HUES64 (cell line): Measurements from ENCODE around the gene B9D2.

Source experiments
- H3K27ac ChIP-seq: 2 replicates; pipeline ENCODE4 v1.7.0; 2013; ENCODE audit warnings: low read depth, low read length, inconsistent platforms
- H3K27me3 ChIP-seq: 2 replicates; pipeline ENCODE4 v1.6.1; 2013; ENCODE audit warnings: mild to moderate bottlenecking, low read length; ENCODE audit not compliant: insufficient read depth
- H3K36me3 ChIP-seq: 2 replicates; pipeline ENCODE4 v1.6.1; 2013; ENCODE audit warnings: mild to moderate bottlenecking, low read length; ENCODE audit not compliant: insufficient read depth
- H3K4me1 ChIP-seq: 2 replicates; pipeline ENCODE4 v1.6.1; 2013; ENCODE audit warnings: mild to moderate bottlenecking, low read length, moderate library complexity; ENCODE audit not compliant: insufficient read depth
- H3K4me3 ChIP-seq: 2 replicates; pipeline ENCODE4 v1.5.1; 2013; ENCODE audit warnings: mild to moderate bottlenecking, low read length, moderate library complexity
- H3K9ac ChIP-seq: 2 replicates; pipeline ENCODE4 v1.6.1; 2013; ENCODE audit warnings: mild to moderate bottlenecking, low read depth, low read length
- H3K9me3 ChIP-seq: 2 replicates; pipeline ENCODE4 v1.6.1; 2013; ENCODE audit warnings: low read depth, low read length; ENCODE audit not compliant: insufficient read depth
- WGBS: fragments of 150-250, 120-280 bp; methylation state at CpG from one replicate; pipeline ENCODE4 v1.1.7; 2013; ENCODE audit warnings: missing lambda C conversion rate; 5-methylcytosine and 5-hydroxymethylcytosine counted together

The B9D2 gene

DNA sequence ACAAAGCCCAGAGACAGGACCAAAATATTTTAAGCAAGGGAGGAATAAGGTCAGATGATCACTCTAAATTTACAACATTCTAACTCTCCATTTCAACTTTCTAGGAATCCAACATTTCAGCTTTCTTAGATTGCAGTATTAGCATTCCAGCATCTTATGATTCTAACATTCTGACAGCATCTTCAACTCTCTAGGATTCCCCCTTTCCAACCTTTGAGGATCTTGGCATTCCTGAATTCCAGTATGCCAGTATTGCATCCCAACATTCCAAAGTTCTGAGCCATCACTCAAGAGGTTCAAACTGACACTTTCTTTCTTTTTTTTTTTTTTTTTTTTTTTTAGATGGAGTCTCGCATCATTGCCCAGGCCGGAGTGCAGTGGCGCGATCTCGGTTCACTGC, 24.0 kb downstream of the B9D2 start:
- Histone ChIP-seq H3K27me3 (no peaks in the 10 kb centered on the region), H3K4me1 (no peaks in the 10 kb centered on the region), H3K9ac (no peak overlapping the region), H3K27ac (no peak overlapping the region), H3K36me3 (peaks cover 10% of the 10 kb centered on the region; the same call in 1 of the 2 replicates), H3K4me3 (no peak overlapping the region), H3K9me3 (no peaks in the 10 kb centered on the region)
- 83% methylated on average over 5 of the region's 5 CpGs for WGBS

DNA sequence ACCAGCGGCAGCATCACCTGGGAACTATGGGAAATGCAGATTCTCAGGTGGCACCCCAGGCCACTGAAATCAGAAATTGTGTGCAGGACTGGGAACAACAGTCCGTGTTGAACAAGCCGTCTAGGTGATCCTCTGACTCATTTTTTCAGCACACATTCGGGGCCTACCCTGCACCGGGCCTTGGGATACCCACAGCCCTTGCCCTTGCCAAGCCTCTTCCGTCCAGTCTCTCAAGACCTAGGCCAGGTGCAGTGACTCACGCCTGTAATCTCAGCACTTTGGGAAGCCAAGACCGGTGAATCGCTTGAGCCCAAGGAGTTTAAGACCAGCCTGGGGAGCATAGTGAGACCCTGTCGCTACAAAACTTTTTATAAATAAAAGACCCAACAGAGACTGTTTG, 28.5 kb downstream of the B9D2 start:
- Histone ChIP-seq H3K27me3 (no peaks in the 10 kb centered on the region), H3K4me1 (no peaks in the 10 kb centered on the region), H3K4me3 (no peak overlapping the region), H3K27ac (no peak overlapping the region), H3K36me3 (peaks cover 3% of the 10 kb centered on the region; the same call in 1 of the 2 replicates), H3K9me3 (no peaks in the 10 kb centered on the region), H3K9ac (no peak overlapping the region)
- 93% methylated on average over 10 of the region's 10 CpGs for WGBS

DNA sequence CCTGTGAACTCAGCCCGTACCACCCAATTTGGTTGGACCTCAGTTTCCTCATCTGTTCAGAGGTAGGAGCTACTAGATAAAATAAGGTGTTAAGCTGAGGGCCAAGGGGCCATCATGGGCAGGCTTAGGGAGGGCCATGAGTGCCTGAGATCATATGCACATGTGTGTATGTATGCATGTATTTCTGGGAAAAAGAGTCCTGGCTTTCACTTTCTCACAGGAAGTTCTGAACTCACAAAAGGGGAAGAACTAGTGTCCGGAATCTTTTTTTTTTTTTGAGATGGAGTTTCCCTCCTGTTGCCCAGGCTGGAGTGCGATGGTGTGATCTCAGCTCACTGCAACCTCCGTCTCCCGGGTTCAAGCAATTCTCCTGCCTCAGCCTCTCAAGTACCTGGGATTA, 29.2 kb downstream of the B9D2 start:
- H3K4me3 ChIP-seq = no peak overlapping the region
- H3K4me1 ChIP-seq = no peaks in the 10 kb centered on the region
- no peaks in the 10 kb centered on the region for H3K27me3 ChIP-seq
- peaks cover 2% of the 10 kb centered on the region; the same call in 1 of the 2 replicates for H3K36me3 ChIP-seq
- H3K9me3 ChIP-seq = no peaks in the 10 kb centered on the region
- no peak overlapping the region for H3K27ac ChIP-seq
- no peak overlapping the region for H3K9ac ChIP-seq
- 91% methylated on average over 5 of the region's 5 CpGs for WGBS

DNA sequence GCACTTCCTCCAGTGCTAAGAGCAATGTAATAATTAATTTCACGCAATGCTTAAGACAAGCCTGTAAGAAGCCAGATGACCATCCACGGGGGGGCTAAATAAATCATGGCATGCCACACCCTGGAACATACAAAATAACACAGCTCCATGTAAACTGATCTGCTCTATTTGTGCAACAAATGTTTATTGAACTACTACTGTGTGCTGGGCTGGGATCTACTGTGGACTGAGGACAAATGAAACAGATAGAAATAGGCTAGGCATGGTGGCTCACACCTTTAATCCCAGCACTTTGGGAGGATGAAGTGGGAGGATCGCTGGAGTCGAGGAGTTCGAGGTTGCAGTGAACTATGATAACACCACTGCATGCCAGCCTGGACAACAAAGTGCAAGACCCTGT, 31.5 kb downstream of the B9D2 start:
- Histone ChIP-seq H3K9ac (no peak overlapping the region), H3K36me3 (peaks cover 2% of the 10 kb centered on the region; the same call in 1 of the 2 replicates), H3K27me3 (no peaks in the 10 kb centered on the region), H3K9me3 (no peaks in the 10 kb centered on the region), H3K27ac (no peak overlapping the region), H3K4me3 (no peak overlapping the region), H3K4me1 (peaks cover 9% of the 10 kb centered on the region; the same call in 1 of the 2 replicates)
- over 99% methylated on average over 5 of the region's 5 CpGs for WGBS

DNA sequence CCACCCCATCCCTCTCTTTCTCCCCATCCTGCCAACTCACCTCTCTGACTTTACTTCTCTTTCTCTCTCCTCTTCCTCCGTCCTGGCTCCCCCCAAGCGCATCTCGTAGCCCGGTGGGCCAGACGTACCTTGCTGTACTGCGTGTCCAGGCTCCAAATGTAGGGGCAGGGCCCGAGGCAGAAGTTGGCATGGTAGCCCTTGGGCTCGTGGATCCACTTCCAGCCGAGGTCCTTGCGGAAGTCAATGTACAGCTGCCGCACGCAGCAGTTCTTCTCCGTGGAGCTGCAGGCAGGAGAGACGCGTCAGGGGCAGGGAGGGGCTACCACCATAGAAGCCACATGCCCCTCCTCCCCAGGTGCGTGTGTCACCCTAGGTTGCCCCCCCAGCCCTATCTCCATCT, 31.9 kb downstream of the B9D2 start:
- 91% methylated on average over 16 of the region's 16 CpGs for WGBS
- no peak overlapping the region for H3K27ac ChIP-seq

DNA sequence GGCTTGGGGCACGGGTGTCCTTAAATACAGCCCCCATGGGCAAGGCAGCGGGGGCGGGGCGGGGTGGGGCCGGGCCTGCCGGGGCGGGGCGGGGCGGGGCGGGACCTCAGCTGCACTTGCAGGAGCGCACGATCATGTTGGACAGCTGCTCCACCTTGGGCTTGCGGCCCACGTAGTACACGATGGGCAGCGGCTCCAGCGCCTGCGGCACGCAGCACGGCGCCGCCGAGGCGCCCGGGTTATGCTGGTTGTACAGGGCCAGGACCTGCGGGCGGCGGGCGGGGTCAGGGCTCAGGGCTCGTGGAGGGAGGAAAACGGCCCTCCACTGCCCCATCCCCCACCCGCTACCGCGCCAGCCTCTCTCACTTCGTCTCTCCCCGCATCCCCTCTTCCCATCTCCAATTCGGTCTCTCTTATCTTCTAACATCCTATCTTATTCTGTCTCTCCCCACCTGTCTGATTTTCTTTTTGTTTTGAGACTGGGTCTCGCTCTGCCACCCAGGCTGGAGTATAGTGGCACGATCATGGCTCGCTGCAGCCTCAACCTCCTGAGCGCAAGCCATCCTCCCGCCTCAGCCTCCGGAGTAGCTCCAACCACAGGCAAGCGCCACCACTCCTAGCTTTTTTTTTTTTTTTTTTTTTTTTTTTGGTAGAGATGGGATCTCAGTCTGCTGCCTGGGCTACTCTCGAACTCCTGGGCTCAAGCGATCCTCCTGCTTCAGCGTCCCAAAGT, 32.8 kb downstream of the B9D2 start:
- Histone ChIP-seq H3K27me3 (no peaks in the 10 kb centered on the region), H3K9ac (no peak overlapping the region), H3K36me3 (peaks cover 2% of the 10 kb centered on the region; the same call in 1 of the 2 replicates), H3K4me1 (peaks cover 17% of the 10 kb centered on the region), H3K9me3 (no peaks in the 10 kb centered on the region), H3K4me3 (peak overlapping the region; percentile 36), H3K27ac (no peak overlapping the region)
- whole genome bisulfite sequencing = 87% methylated on average over 46 of the region's 47 CpGs

More for the DNA sequence above, 31.9 kb downstream of the B9D2 start:
- no peaks in the 10 kb centered on the region for H3K27me3 ChIP-seq
- no peaks in the 10 kb centered on the region for H3K9me3 ChIP-seq
- H3K36me3 ChIP-seq = peaks cover 2% of the 10 kb centered on the region; the same call in 1 of the 2 replicates
- H3K4me1 ChIP-seq = peaks cover 13% of the 10 kb centered on the region
- H3K9ac ChIP-seq = no peak overlapping the region
- H3K4me3 ChIP-seq = no peak overlapping the region

DNA sequence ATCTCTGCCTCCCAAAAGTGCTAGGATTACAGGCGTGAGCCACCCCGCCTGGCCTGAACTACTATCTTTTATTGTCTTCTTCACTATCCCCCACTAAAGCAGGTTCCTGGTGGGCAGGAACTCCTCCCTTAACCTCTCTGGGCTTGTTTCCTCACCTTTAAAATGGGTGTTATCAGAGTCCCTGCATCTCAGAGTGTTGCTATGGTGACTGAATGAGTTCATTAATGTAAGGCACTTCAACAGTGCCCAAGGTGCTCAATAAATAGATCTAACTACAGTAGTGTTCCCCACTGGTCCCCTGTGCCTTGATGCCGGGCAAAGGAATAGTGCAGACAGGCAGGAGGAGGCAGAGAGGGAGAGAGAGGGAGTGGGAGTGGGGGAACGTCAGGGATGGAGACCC, 33.5 kb downstream of the B9D2 start:
- Histone ChIP-seq H3K9ac (no peak overlapping the region), H3K9me3 (no peaks in the 10 kb centered on the region), H3K27ac (no peak overlapping the region), H3K4me3 (no peak overlapping the region), H3K36me3 (peaks cover 2% of the 10 kb centered on the region; the same call in 1 of the 2 replicates), H3K4me1 (peaks cover 20% of the 10 kb centered on the region), H3K27me3 (no peaks in the 10 kb centered on the region)
- 99% methylated on average over 4 of the region's 4 CpGs for WGBS

DNA sequence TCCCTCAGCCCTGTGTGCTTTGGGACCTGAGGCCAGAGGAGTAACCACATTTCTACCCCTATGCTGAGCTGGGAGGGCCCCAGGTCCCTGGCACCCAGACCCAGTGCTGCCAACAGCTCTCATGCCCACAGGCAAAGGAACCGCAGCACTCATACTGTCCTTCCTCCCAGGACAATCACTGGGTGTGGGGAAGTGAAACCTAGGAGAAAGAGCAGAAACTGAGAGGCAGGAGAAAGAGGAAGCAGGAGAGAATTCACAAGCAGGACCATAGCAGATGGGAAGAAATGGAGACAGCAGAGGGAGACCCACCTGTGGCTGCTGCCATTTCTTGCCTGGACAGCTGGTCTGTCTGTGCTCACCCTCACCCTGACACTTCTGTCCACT, 35.1 kb downstream of the B9D2 start:
- no peak overlapping the region for H3K9ac ChIP-seq
- no peaks in the 10 kb centered on the region for H3K27me3 ChIP-seq
- no peak overlapping the region for H3K27ac ChIP-seq
- H3K4me1 ChIP-seq = peaks cover 29% of the 10 kb centered on the region
- H3K36me3 ChIP-seq = peaks cover 2% of the 10 kb centered on the region; the same call in 1 of the 2 replicates
- WGBS = 80% methylated on average over 1 of the region's 1 CpG
- H3K9me3 ChIP-seq = no peaks in the 10 kb centered on the region
- H3K4me3 ChIP-seq = no peak overlapping the region

DNA sequence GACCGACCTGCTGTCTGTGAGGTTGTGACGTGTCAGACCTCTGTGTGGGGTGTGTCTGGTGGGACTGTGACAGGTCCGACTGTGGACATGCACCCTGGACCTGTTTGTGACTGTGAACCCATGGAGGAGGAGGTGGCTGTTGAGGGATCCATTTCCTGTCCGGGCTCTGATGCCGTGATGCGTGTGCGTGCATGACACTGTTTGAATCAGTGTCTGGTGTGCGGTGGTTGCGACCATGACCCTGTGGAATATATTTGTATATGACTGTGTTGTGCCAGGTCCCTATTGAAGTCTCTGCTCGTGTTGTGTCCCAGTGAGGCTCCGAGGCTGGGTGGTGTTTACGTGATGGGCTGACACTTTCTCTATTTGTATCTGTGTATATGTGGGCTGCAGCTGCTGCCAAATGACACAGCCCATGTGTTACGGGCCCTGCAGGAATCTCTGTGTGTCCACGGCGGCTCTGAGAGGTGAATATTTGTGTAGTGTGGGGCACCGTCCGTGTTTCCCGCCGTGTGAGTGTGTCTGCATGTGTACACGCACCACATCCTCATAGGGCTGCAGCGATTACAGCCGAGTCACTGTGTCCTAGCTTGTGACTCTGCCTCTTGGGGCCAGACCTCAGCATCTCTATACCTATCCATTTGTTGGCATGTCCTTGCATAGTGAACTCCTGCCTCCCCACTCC, 35.6 kb downstream of the B9D2 start:
- H3K27ac ChIP-seq = no peak overlapping the region
- peaks cover 34% of the 10 kb centered on the region for H3K4me1 ChIP-seq
- H3K9ac ChIP-seq = no peak overlapping the region

DNA sequence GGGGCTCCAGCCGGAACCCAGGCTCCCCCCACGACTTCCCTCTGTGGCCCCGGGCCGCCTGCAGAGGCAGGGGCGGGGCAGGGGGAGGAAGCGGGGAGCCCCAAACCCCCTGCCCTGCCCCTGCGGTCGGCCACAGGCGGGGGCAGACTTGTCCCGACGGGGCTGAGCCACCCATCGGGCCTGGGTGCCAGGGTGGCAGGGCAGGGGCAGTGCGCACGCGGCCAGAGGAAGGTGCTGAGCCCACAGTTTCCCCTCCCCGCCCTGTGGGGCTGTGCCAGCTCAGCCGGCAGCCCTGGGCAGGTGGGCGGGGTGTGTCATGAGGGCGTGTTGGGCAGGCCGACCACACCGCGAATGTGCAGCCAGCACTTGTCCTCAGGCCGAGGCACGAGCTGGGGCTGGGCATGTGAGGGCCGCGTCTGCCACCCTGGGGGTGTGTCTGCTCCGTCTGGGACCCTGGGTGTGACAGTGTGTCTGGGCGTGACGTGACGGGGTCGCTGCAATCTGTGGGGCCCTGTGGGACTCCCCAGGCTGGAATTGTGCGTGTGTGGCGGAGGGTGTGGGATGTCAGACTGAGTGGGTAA, 36.3 kb downstream of the B9D2 start:
- peaks cover 3% of the 10 kb centered on the region; the same call in 1 of the 2 replicates for H3K36me3 ChIP-seq
- WGBS = 65% methylated on average over 33 of the region's 33 CpGs
- no peak overlapping the region for H3K4me3 ChIP-seq
- no peaks in the 10 kb centered on the region for H3K9me3 ChIP-seq
- H3K4me1 ChIP-seq = peaks cover 40% of the 10 kb centered on the region
- no peak overlapping the region; the same call in 1 of the 2 replicates for H3K27ac ChIP-seq
- no peaks in the 10 kb centered on the region for H3K27me3 ChIP-seq
- H3K9ac ChIP-seq = no peak overlapping the region

More for the DNA sequence above, 35.6 kb downstream of the B9D2 start:
- no peaks in the 10 kb centered on the region for H3K27me3 ChIP-seq
- no peaks in the 10 kb centered on the region for H3K9me3 ChIP-seq
- peaks cover 2% of the 10 kb centered on the region; the same call in 1 of the 2 replicates for H3K36me3 ChIP-seq
- WGBS = 93% methylated on average over 22 of the region's 22 CpGs
- H3K4me3 ChIP-seq = no peak overlapping the region

DNA sequence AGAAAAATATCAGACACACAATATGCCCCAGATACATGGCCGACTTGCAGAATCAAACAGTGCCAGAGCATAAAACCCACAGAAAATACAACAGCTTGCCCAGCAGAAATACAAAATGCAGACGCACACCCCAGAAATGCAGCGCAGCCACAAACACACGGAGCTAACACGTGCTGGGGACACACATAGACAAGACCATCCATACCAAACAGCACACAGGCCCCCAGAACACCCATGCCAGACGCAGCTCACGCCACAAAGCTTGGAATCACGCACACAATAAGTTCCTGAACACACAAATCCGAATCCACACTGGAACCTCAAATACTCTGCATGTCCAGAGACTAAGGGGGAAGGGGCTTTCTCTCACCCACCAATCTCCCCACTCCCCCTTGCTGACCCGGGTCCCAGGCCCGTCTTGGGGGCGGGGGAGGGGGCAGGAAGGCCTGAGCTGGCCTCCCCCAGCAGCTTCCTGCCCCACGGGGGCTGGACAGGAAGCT, 36.8 kb downstream of the B9D2 start:
- Histone ChIP-seq H3K4me3 (peak overlapping the region; percentile 8; the same call in 1 of the 2 replicates), H3K4me1 (peaks cover 45% of the 10 kb centered on the region), H3K27ac (no peak overlapping the region), H3K9me3 (no peaks in the 10 kb centered on the region), H3K9ac (peak overlapping the region; percentile 21), H3K36me3 (peaks cover 7% of the 10 kb centered on the region; the same call in 1 of the 2 replicates), H3K27me3 (no peaks in the 10 kb centered on the region)
- 58% methylated on average over 13 of the region's 13 CpGs for WGBS
